SW480 (cell line): ENCODE data around the gene GPC6.

Experiments used
- DNase-seq: peaks from one replicate; pipeline ENCODE4 v3.0.0-alpha.2; 2016; ENCODE audit warnings: low spot score

The GPC6 gene

DNA sequence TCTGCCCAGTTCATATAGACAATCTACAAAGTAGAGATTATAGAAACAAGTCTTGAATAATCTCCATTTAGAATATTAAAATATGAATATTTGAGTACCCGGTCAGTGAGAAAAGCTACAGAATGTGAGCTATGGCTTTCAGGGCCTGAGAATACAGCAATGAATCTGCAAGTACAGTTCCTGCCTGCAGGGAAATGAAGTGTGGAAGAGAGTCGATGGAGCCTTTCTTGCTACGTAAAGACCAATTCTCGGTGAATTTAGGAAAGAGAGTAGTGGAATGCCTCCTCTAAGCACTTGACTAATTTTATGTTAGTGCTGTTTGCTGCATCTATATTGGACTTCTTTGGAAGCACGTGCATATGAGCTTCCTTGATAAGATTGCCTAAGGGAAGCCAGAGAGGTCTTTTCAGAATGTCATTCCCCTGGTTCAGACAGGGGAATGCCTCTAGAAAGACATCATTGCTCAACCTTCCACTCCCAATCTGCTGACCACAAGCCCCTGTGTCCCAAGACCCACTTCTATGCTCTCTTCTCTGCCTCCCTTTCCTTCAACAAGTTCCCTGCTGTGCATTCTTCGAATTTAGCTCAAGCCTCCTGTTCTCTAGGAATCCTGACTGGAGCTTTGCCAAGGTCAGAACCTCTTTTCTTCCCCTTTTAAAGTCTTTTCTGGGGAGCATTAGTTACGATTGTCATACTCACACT, 41.9 kb downstream of the GPC6 start:
- DNase-seq: no peak

DNA sequence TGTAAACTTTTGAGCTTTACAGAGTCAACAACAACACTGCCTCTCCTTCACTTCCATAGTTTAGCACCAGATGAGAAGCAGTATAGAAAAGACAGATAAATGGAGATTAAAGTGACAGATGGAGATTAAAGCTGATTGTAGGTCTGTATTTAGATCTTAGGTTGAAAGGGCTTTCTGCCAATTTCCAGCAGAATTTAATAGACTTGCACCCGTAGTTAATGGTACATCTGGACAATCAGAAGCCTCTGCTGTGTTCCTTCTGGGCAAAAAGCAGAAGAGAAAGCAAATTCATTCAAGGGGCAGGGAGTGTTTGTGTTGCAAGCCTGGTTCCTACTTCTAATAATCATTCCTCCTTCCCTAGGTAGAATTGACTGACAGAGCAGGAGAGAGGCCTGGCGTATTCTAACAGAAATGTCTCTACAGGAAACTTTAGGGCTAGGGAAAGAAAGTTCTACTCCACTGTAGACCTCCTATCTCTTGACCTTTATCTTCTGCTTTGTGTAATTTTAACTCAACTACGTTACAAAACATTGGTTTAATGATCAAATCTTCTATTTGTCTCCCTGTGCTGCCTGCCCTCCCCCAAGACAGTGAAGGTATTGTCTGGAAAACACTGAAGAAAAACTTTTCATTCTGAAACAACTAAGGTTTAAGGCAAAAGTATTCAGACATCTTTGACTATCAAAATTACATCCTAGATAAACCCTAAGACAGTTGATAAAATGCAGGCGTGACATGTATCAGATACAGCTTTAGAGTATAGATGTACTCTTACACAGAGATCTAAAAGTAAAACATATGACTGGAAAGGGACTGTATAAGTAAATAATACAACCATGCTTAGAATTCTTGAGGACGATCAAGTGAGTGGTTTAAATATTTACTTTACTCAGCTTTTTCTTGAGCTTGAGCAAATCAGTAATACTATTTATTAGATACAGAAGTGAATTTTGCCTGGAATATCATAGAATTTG, 44.4 kb downstream of the GPC6 start:
- no peak for DNase-seq

DNA sequence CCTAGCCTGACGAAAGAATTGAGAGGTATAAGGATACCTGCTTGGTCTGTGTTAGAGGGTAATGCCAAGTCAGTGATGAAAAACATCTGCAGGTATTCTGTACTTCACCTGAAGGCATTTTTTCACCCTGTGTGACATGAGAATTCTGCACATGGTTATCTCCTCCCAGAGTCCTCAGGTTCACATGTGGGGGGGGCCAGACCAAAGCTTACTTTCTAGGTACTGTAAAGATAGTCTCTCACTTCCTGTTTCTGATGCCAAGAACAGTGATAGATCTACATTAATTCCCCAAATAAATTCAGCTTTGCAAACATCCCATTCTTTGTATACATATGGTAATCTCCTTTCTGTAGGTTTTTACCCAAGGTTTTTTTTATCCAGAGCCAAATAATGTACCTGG, 53.4 kb downstream of the GPC6 start:
- no peak for DNase-seq

DNA sequence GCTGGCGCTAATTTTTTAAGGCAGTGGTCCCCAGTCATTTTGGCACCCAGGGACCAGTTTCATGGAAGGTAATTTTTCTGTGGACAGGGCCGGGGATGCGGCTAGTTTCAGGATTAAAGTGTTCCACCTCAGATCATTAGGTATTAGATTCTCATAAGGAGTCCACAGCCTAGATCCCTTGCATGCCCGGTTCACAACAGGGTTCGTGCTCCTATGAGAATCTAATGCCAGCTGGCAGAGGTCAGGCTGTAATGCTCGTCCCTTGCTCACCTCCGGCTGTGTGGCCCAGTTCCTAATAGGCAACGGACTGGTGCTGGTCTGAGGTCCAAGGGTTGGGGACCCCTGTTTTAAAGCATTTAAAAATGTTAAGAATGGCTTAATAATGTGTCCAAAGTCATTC, 54.1 kb downstream of the GPC6 start:
- no peak for DNase-seq

DNA sequence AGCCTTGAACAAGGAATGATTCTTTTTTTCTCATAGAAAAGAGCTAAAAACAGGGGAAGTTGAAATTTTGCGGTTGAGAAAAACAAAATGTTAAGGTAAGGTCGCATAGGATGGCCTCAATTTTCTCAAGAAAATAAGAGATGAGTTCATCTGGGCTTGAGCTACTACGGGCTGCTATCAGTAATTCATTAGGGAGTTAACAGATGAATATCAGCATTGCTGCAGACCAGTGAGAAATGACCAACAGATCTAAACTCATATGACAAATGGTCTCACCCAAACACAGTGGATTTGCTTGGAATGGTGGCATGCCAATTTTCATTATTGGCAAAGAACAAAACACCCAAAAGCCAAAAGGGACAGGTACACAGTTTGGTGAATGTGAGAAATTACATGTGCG, 56.6 kb downstream of the GPC6 start:
- DNase-seq: no peak

DNA sequence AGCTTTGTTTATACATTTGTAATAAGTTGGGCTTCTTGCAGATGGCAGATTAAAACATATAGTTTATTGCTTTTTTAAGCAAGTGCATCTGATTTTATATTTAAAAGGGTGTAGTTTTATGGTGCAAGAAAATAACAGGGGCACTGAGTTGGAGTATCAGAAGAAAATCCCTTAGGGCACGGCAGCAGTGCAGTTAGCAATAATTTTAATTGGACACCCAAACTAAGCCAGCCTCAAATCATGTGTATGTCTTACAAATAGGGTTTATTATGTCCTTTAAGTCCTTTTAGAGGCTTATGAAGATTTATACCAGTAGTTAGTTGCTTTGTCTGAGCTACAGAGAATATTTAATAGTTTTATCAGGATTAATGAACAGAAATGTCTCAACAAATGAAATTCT, 57.5 kb downstream of the GPC6 start:
- no peak for DNase-seq

DNA sequence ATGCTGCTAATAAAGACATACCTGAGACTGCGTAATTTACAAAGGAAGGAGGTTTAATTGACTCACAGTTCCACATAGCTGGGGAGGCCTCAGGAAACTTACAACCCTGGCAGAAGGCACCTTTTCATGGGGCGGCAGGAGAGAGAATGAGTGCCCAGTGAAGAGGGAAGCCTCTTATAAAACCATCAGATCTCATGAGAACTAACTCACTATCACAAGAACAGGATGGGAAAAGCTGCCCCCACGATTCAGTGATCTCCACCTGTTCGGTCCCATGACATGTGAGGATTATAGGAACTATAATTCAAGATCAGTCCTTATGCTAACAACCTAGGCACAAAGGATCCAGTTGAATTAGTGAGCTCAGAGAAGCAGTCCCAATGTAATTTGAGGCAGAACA, 59.4 kb downstream of the GPC6 start:
- no peak for DNase-seq

DNA sequence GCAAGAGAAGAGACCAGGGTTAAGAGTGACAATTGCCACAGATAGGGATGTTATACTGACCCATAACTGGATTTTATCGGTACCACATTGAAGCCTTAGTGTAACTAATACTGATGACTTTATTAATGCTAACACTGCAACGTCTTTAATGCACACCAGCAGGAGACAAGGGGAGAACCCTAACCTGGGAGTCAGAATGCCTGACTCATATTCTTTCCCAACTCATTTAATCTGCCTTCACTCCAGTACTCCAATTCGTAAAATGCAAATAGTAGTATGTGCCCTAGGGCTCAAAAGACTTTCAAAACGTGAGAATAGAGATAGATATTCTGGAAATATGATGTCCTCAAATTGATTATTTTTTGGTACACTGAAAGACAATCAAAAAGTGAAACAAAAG, 62.4 kb downstream of the GPC6 start:
- no peak for DNase-seq

DNA sequence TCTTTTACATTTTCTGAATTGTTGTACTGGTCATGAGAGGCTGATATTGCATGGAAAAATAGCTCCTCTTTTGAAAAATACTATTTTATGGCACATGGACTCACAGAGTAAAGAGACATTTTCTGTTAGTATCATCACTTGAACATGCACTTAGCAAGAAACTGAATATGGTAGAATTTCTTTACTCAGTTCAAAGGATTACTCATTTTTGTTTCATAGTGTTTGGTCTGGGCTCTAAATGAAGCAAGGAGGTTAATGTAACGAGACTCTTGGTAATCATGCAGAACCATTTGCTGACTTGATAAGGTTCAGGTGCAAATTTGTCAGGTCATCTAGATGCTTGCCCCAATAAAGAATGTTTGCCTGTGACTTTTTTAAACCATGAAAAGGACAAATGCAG, 63.2 kb downstream of the GPC6 start:
- DNase-seq: no peak

DNA sequence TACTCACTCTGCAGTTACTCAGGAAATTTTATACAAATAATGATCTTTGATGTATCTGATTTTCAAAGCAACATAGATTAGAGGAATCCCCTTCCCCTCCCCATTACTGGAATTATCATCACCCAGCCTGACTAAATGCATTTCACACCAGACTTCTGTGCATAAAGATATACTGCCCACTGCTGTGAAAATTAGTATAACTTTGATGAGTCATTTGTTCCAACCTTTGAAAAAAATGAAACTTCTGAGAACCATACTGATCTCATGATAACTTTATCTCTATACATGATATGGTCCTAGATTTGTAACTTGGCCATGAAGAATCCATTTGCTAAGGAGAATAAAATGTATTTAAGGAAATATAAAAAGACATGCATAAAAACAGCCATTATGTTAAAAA, 63.9 kb downstream of the GPC6 start:
- no peak for DNase-seq

DNA sequence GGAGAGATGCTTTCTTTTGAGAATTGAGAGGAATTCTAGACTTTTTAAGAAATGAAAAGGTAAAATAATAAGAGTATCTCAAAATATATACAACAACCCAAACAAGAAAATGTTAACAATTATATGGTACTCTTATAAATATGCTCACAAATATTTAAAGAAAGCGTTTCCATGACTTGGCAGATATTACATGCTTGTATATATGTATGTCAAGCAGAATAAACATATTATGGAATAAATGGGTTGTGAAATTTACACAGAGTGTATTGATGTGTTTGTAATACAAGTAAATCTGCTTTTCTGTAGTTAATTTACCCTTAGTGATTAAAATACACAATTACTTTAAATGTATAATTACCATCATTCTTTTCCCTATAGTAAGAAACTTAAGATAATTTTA, 65.8 kb downstream of the GPC6 start:
- no peak for DNase-seq

DNA sequence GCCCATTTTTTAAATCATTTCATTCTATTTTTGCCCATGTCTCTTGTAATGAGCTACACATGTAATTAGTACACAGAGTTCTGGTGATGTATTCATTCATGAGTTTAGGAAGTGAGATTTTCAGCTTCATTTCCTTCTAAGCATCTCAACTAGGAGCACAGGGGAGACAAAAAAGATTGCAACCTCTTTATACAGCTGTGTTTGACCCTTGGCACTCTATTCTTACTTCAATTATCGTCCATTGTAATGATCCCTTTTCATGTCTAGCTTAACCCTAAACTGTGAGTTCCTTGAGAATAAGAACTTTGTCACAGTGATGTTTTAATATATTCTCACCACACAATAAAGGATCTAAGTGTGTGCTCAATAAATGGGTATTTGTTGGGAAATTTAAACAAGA, 67.1 kb downstream of the GPC6 start:
- DNase-seq: no peak

DNA sequence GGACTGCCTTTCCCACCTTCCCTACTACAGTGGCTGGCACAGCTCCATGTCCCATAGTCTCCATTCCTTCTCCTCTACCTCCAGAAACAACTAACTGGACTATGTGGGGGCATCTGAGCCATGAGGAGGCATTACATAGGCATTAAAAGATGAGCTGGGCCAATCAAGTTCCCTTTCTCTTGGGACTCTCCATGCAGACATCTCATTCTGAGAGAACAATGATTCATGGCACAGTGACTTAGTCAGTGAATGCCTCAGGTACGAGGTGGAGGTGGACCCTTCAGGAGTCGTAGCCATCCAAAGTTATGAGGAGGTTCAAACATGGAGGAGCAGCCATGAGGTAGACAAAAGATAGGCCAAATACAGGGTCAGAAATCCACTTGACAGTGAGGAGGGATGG, 70.0 kb downstream of the GPC6 start:
- no peak for DNase-seq

DNA sequence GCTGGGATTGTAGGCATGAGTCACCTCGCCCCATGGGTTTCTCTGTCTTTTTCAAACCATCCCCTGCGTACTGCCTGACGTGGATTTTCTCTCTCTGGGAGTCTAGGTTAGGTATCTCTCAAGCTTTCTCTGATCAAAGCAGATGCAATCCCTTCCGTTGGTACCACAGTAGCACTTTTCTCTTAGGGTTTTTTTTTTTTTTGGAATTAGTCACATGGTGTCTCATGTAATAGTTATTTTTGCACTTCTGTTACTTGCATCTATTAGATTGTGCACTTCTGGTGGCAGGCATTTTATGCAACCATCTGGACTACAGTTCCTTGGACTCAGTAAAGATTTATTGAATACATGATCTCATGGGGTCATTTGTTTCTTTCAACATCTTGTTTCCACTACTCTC, 72.1 kb downstream of the GPC6 start:
- no peak for DNase-seq

DNA sequence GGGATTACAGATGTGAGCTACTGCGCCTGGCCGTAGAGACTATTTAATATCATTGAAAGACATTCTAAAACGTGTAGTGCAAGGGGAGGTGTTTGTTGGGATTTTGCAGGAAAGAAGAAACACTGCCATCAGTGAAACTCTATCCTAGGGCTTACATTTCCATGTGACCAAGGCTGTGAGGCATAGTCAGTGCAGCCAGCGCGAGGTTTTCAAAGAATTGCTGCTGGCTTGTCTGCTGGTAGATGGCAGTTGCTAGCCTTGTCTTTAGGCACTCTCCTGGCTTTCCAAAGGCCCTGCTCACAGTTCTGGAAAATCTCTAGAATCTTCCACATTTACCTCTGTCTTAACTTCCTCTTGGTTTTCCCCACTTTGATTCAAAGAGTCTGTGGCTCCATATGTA, 77.5 kb downstream of the GPC6 start:
- no peak for DNase-seq

DNA sequence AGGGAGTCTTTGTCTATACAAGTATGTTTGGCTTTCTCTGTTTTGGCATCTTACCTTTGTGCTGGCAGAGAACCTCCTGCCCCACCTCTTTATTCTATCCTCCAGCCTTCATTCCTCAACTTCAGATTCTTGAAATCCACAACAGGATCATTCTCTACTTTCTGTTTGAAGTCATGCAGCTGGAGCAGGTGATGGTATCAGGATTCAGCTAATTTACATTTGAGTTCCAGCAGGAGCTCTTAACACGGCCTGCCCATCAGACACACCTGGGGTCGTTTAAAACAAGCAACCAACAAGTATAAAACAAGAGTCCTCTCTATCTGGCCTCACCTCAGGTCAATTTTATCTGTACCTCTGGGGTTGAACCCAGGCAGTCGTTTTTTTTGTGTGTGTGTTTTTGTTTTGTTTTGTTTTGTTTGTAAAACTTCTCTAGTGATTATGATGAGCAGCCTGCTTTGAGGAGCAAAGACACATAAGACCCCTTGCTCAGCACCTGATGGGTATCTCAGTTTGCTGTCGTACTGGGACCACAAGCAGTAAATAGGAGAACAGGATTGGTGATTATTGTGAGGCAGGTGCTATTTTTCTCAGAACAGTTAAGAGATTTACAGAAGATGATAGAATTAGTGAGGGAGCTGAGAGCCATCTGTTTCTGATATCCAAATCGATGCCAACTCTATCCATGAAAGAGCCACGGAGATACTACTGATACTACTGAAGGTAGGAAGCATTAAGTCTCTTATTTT, 78.4 kb downstream of the GPC6 start:
- DNase-seq: no peak

DNA sequence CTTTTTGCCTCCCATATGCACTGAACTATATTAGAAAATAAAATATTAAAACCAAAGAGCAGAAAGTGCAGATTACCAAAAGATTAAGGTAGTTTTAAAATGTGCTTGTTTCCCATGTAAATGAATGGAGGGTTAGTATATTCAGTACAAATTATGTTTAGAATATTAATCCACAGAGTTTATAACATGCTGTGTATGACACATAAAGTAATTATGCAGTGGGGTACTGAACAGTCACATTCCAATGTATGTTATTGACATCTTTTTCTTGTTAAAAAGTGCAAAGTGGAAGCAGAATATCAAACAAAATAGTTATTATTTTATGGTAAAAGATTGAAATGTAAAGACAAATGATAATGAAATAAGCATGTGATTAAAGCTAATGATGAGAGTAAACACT, 79.3 kb downstream of the GPC6 start:
- DNase-seq: no peak

DNA sequence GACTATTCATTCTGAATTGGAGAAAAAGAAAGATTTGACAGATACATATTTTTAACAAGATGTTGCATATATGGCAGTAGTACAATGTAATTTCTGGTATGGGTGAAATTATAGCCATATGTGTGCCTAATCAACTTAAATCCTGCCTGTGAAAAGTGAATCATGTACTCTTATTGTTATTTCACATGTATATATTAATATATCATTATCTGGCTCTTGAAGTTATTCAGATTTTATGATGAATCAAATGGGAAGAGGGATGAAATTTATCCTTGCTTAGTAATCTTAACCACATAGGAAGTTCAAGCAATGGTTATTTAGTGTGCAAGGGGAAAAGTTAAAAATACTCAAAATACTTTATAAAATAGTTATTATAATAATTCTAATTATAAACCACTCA, 80.5 kb downstream of the GPC6 start:
- no peak for DNase-seq

DNA sequence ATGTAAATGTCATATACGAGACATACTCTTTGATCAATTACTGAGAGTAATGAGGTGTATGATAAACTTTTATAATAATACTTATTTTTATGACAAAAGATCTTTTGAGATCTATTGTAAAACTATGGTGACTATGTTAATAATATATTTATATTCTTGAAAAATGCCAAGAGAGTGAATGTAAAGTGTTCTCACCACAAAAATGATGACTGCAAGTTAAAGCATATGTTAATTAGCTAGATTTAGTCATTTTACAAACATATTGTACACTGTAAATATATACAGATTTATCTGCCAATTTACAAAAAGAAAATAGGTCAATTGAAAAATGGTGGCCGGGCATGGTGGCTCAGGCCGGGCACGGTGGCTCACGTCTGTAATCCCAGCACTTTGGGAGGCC, 81.0 kb downstream of the GPC6 start:
- DNase-seq: no peak

DNA sequence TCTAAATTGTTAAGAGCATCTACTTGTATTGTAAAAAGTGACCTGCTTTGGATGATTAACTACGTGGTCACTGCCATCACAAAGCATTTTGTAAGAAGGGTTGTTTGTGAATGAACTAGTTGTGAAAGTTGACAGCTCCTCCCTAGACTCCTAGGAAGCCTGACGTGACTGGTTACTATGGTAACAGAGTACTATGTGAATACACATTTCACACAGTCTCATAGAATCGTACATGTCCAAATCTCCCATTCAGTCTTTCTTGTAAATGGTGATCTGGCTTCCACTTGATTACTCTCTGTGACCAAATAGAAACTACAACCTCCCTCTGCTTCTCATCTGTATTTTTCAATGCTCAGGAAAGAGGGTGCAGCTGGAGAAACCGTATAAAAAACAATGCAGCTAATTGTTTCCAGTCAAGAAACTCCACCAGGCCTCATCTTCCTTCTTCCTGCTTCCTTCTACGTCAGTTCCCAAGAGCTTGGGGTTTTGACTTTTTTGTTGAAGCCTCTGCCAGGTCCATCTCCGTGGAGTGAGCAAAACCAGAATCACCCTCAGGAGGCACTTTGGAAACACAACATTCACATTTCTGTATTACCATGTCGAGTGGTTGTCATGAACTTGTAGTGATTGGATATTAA, 83.4 kb downstream of the GPC6 start:
- no peak for DNase-seq

DNA sequence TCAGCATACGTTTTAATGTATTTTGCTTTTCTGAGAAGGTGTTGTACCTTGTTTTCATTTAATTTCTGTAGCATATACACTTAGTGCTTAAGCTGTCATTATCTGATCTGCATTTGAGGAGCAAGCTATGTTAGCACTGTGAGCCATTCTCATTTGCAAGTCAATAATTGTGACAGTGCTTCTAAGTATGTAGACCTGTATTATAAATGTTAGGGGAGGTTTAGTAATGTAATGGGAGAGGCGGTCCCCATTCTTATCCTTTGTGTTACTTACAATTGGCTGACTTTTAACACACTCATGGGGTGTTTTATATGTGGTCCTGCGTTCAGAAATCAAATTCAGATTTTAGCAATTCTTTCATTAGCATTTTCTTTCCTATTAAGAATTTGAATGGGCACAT, 90.2 kb downstream of the GPC6 start:
- DNase-seq: no peak

DNA sequence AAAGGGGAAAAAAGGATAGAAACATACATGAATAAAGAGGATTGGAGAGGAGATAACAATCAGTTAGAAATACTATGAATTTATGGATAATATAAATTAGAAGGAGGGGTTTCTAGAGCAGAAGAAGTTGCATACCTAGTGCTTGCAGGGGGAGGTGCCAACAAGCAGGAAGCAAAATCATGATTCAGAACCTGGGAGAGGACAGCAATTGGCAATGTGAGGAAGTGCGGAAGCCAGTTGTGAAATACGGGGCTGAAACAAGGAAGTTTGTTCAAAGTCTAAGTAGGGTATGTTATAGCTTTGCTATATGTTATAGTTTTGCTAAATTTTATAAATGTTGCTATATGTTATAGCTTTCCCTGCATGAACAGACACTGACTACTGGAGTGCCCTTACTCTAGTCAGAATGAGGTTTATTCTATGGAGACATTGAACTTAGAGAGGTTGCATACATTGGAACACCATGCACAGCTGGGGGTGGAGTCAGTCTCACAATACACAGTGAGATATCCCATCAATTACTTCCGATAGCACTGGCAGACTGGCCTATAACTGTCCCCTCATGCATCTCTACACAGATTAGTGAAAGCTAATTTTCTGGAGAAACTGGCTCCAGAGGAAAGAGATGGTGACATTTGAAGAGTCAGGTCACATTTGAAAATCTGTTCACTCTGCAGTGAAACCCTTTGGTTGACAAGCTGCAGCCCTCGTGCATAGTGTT, 92.1 kb downstream of the GPC6 start:
- DNase-seq: no peak
